Neural cell (in vitro differentiated cells): ENCODE results near the gene EMP3. TPM values are rescaled to one million over a fixed set of nuclear protein-coding genes. Genes with fewer than 3 reads are reported as not detected.

Source experiments
- H2AFZ ChIP-seq: fragments of 200-600, 300-800 bp; sonication (generic), shearing (Covaris generic); 2 replicates; pipeline ENCODE4 v1.6.0; 2014; ENCODE audit warnings: low read depth, mild to moderate bottlenecking, antibody characterized with exemption, low read length, moderate library complexity
- H3F3A ChIP-seq: fragments of 200-600 bp; shearing (Covaris generic); 2 replicates; pipeline ENCODE4 v1.6.1; 2016; ENCODE audit warnings: mild to moderate bottlenecking, moderate library complexity, mixed read lengths, antibody characterized with exemption, low read length; ENCODE audit not compliant: insufficient read depth, poor library complexity, severe bottlenecking
- H3K27ac ChIP-seq: fragments of 200-600, 300-800 bp; sonication (generic), shearing (Covaris generic); 2 replicates; pipeline ENCODE4 v1.5.1; 2014; ENCODE audit warnings: mild to moderate bottlenecking, low read length, moderate library complexity
- H3K27me3 ChIP-seq: fragments of 300-800, 200-600 bp; sonication (generic), shearing (Covaris generic); 2 replicates; pipeline ENCODE4 v1.6.0; 2014; ENCODE audit warnings: mild to moderate bottlenecking, low read depth, low read length, moderate library complexity; ENCODE audit not compliant: insufficient read depth
- H3K36me3 ChIP-seq: fragments of 300-800, 200-600 bp; sonication (generic), shearing (Covaris generic); 2 replicates; pipeline ENCODE4 v1.5.1; 2014; ENCODE audit warnings: mild to moderate bottlenecking, antibody characterized with exemption, low read length, moderate library complexity; ENCODE audit not compliant: insufficient read depth
- H3K4me2 ChIP-seq: fragments of 300-800, 200-600 bp; sonication (generic), shearing (Covaris generic); 2 replicates; pipeline ENCODE4 v1.6.0; 2014; ENCODE audit warnings: mild to moderate bottlenecking, low read length
- H3K4me3 ChIP-seq: fragments of 300-800, 200-600 bp; sonication (generic), shearing (Covaris generic); 2 replicates; pipeline ENCODE4 v1.5.1; 2014; ENCODE audit warnings: mild to moderate bottlenecking, low read length, moderate library complexity
- H3K79me2 ChIP-seq: fragments of 200-600 bp; shearing (Covaris generic); replicated peaks from 2 replicates; pipeline ENCODE4 v1.6.0; 2014; ENCODE audit warnings: mild to moderate bottlenecking, low read length, moderate library complexity; ENCODE audit not compliant: insufficient read depth
- H3K9ac ChIP-seq: fragments of 300-800, 200-600 bp; sonication (generic), shearing (Covaris generic); 2 replicates; pipeline ENCODE4 v1.6.1; 2016; ENCODE audit warnings: mild to moderate bottlenecking, low read length, mixed read lengths
- H3K9me2 ChIP-seq: fragments of 200-600 bp; shearing (Covaris generic); 2 replicates; pipeline ENCODE4 v1.6.1; 2016; ENCODE audit warnings: mild to moderate bottlenecking, low read length, mixed read lengths; ENCODE audit not compliant: insufficient read depth
- H3K9me3 ChIP-seq: fragments of 200-600, 300-800 bp; sonication (generic), shearing (Covaris generic); 2 replicates; pipeline ENCODE4 v1.6.1; 2016; ENCODE audit warnings: mild to moderate bottlenecking, mixed run types, low read length, moderate library complexity, mixed read lengths
- H4K20me1 ChIP-seq: fragments of 200-600 bp; shearing (Covaris generic); 2 replicates; pipeline ENCODE4 v1.6.1; 2016; ENCODE audit warnings: mild to moderate bottlenecking, mixed run types; ENCODE audit not compliant: insufficient read depth
- CTCF ChIP-seq: fragments of 450-650 bp; IDR thresholded peaks from 2 replicates; pipeline ENCODE4 v1.5.1; 2014; ENCODE audit warnings: antibody characterized with exemption, mild to moderate bottlenecking, moderate library complexity; ENCODE audit not compliant: poor library complexity, severe bottlenecking
- EP300 ChIP-seq: fragments of 450-650 bp; conservative IDR thresholded peaks from 2 replicates; pipeline ENCODE4 v1.6.1; 2014; ENCODE audit warnings: antibody characterized with exemption, mild to moderate bottlenecking, moderate library complexity; ENCODE audit not compliant: poor library complexity, severe bottlenecking
- EZH2 ChIP-seq: fragments of 200-600, 300-800 bp; shearing (Covaris generic), sonication (generic); IDR thresholded peaks from 2 replicates; pipeline ENCODE4 v1.6.1; 2014; ENCODE audit warnings: antibody characterized with exemption, low read length, borderline replicate concordance, mild to moderate bottlenecking; ENCODE audit not compliant: insufficient read depth, poor library complexity, severe bottlenecking
- MXI1 ChIP-seq: fragments of 450-650 bp; conservative IDR thresholded peaks from 2 replicates; pipeline ENCODE4 v1.6.1; 2014; ENCODE audit warnings: antibody characterized with exemption, mild to moderate bottlenecking; ENCODE audit not compliant: poor library complexity, severe bottlenecking
- POLR2AphosphoS5 ChIP-seq: IDR thresholded peaks from 2 replicates; pipeline ENCODE4 v1.6.1; 2012
- RAD21 ChIP-seq: fragments of 450-650 bp; conservative IDR thresholded peaks from 2 replicates; pipeline ENCODE4 v1.6.1; 2014; ENCODE audit warnings: antibody characterized with exemption, mild to moderate bottlenecking, moderate library complexity
- REST ChIP-seq: IDR thresholded peaks from 2 replicates; pipeline ENCODE4 v1.6.1; 2012; ENCODE audit warnings: borderline replicate concordance
- SMC3 ChIP-seq: fragments of 450-650 bp; conservative IDR thresholded peaks from 2 replicates; pipeline ENCODE4 v1.6.1; 2014; ENCODE audit warnings: antibody characterized with exemption, mild to moderate bottlenecking, moderate library complexity; ENCODE audit not compliant: poor library complexity
- TAF1 ChIP-seq: IDR thresholded peaks from 2 replicates; pipeline ENCODE4 v1.6.1; 2012; ENCODE audit warnings: low read depth
- polyA plus RNA-seq: library from polyadenylated mRNA; depleted of rRNA; stranded (reverse); fragments of >200 nt; gene quantifications from 2 replicates; pipeline ENCODE4 v1.2.3, GENCODE V29; 2014

EMP3 gene
- polyA plus RNA-seq, 1 donor from 2014 or later, result not detected

- H3K36me3 ChIP-seq, result no peaks in the 10 kb centered on the region
- no peak overlapping the region for H2AFZ ChIP-seq
- H3K4me3 ChIP-seq, result no peak overlapping the region
- no peaks in the 10 kb centered on the region for H3K79me2 ChIP-seq
- no peak overlapping the region for H3K27ac ChIP-seq
- no peaks in the 10 kb centered on the region for H3F3A ChIP-seq
- no peak overlapping the region for H3K4me2 ChIP-seq
- no peaks in the 10 kb centered on the region for H3K27me3 ChIP-seq
- TF ChIP-seq RAD21 (no peak), SMC3 (no peak), REST (no peak), EZH2 (no peak), TAF1 (no peak), POLR2AphosphoS5 (no peak), EP300 (no peak), CTCF (no peak), MXI1 (no peak)
- no peaks in the 10 kb centered on the region for H4K20me1 ChIP-seq
- H3K9me3 ChIP-seq, result no peaks in the 10 kb centered on the region
- H3K9ac ChIP-seq, result no peak overlapping the region
- H3K9me2 ChIP-seq, result no peaks in the 10 kb centered on the region
Observed at GRCh38 chr19:48355365-48355954, 30.1 kb downstream of the EMP3 start.

GRCh38 chr19:48359123-48359522 is 33.8 kb downstream of the EMP3 start:
- no peaks in the 10 kb centered on the region for H3K79me2 ChIP-seq
- H3F3A ChIP-seq, result no peaks in the 10 kb centered on the region
- H3K9ac ChIP-seq, result no peak overlapping the region
- H2AFZ ChIP-seq, result no peak overlapping the region
- no peak overlapping the region for H3K4me2 ChIP-seq
- no peak overlapping the region for H3K4me3 ChIP-seq
- no peaks in the 10 kb centered on the region for H3K27me3 ChIP-seq
- no peaks in the 10 kb centered on the region for H3K36me3 ChIP-seq
- H3K9me3 ChIP-seq, result no peaks in the 10 kb centered on the region
- TF ChIP-seq POLR2AphosphoS5, result no peak
- no peak for TF ChIP-seq EZH2
- no peaks in the 10 kb centered on the region for H3K9me2 ChIP-seq
- H4K20me1 ChIP-seq, result no peaks in the 10 kb centered on the region
- no peak overlapping the region for H3K27ac ChIP-seq

GRCh38 chr19:48361912-48362311 is 36.6 kb downstream of the EMP3 start:
- H4K20me1 ChIP-seq, result no peaks in the 10 kb centered on the region

More at GRCh38 chr19:48361912-48362311, 36.6 kb downstream of the EMP3 start:
- H2AFZ ChIP-seq, result no peak overlapping the region
- TF ChIP-seq EP300 (no peak), POLR2AphosphoS5 (no peak), REST (no peak)
- H3K9ac ChIP-seq, result no peak overlapping the region
- H3K9me2 ChIP-seq, result no peaks in the 10 kb centered on the region
- no peaks in the 10 kb centered on the region for H3K36me3 ChIP-seq
- no peaks in the 10 kb centered on the region for H3K27me3 ChIP-seq
- H3K4me3 ChIP-seq, result no peak overlapping the region
- no peaks in the 10 kb centered on the region for H3K79me2 ChIP-seq
- H3K4me2 ChIP-seq, result no peak overlapping the region
- no peaks in the 10 kb centered on the region for H3K9me3 ChIP-seq
- no peak overlapping the region for H3K27ac ChIP-seq
- H3F3A ChIP-seq, result no peaks in the 10 kb centered on the region
